CD4-positive, alpha-beta T cell treated with Interleukin-12 subunit alpha and Interleukin-12 subunit beta, for 1 hour (primary cell): ENCODE measurements around the gene FGF6.

ENCODE experiments used
- DNase-seq: peaks from one replicate; pipeline ENCODE4 v3.0.0-alpha.2; 2020

The FGF6 gene

GRCh38 chr12:4446335-4446734, 720 bp upstream of the FGF6 start:
- no peak for DNase-seq

- no peak for DNase-seq
Observed at GRCh38 chr12:4444031-4444430, 1.6 kb downstream of the FGF6 start.

GRCh38 chr12:4443616-4444015, 2.0 kb downstream of the FGF6 start:
- no peak for DNase-seq

GRCh38 chr12:4441355-4442335, 4.0 kb downstream of the FGF6 start:
- DNase-seq: no peak

GRCh38 chr12:4440187-4440941, 5.3 kb downstream of the FGF6 start:
- DNase-seq: no peak

GRCh38 chr12:4439736-4440135, 5.9 kb downstream of the FGF6 start:
- no peak for DNase-seq

GRCh38 chr12:4438834-4439596, 6.6 kb downstream of the FGF6 start:
- peak; percentile 3 for DNase-seq

- DNase-seq: no peak
Observed at GRCh38 chr12:4435537-4435936, 10.1 kb downstream of the FGF6 start.

- no peak for DNase-seq
Observed at GRCh38 chr12:4434706-4435425, 10.7 kb downstream of the FGF6 start.

- no peak for DNase-seq
Observed at GRCh38 chr12:4434301-4434700, 11.3 kb downstream of the FGF6 start.

- DNase-seq: no peak
Observed at GRCh38 chr12:4433745-4434058, 11.9 kb downstream of the FGF6 start.

- DNase-seq: no peak
Observed at GRCh38 chr12:4432878-4433744, 12.5 kb downstream of the FGF6 start.

GRCh38 chr12:4431866-4432265, 13.7 kb downstream of the FGF6 start:
- DNase-seq: no peak

- no peak for DNase-seq
Observed at GRCh38 chr12:4431436-4431835, 14.2 kb downstream of the FGF6 start.

GRCh38 chr12:4424422-4424821, 21.2 kb downstream of the FGF6 start:
- no peak for DNase-seq

GRCh38 chr12:4423528-4424195, 22.0 kb downstream of the FGF6 start:
- no peak for DNase-seq

GRCh38 chr12:4422985-4423384, 22.6 kb downstream of the FGF6 start:
- DNase-seq: no peak

GRCh38 chr12:4421590-4422031, 24.0 kb downstream of the FGF6 start:
- peak; percentile 51 for DNase-seq

GRCh38 chr12:4420138-4420670, 25.4 kb downstream of the FGF6 start:
- DNase-seq: no peak

- no peak for DNase-seq
Observed at GRCh38 chr12:4418913-4419312, 26.7 kb downstream of the FGF6 start.

GRCh38 chr12:4417936-4418335, 27.7 kb downstream of the FGF6 start:
- DNase-seq: no peak
